ENCODE data around the gene GBF1.
A peak's percentile ranks its signal among the peaks of the same experiment; 100 is the strongest.

The GBF1 gene

GRCh38 chr10:102225646-102226541, 19.4 kb upstream of the GBF1 start, which contains the start of gene ELOVL3:
Gene ELOVL3, plus strand, starts transcription at chr10:102226299. Its CDS starts 250 bp downstream, at chr10:102226549.
- H3K4ac ChIP-seq (ENCODE audit: low read length), result no peak within 1 kb of the TSS
- H3K27me3 ChIP-seq (ENCODE audit: control insufficient read depth in 3 of 3, insufficient read depth in 3 of 3, low read depth in 1 of 3, low read length in 3 of 3), result peaks cover 5 to 55% (median 50%) of the 10 kb centered on the region in 3 experiments
- peaks cover 8 to 10% of the 10 kb centered on the region in 2 donors for H3K4me1 ChIP-seq (ENCODE audit: control insufficient read depth in 2 of 2, insufficient read depth in 1 of 2, low read depth in 1 of 2, low read length in 2 of 2)
- H2BK15ac ChIP-seq (ENCODE audit: low read length), result no peak within 1 kb of the TSS
- no peak within 1 kb of the TSS for H2BK12ac ChIP-seq (ENCODE audit: low read length)
- H2AFZ ChIP-seq (ENCODE audit: low read length), result peak within 1 kb of the TSS; percentile 89
- H3K36me3 ChIP-seq (replicated peaks in 1 of 2; ENCODE audit: control insufficient read depth in 2 of 2, insufficient read depth in 2 of 2, low read length in 2 of 2), result no peaks in the 10 kb centered on the region
- H2AK5ac ChIP-seq (ENCODE audit: low read depth, low read length), result no peak within 1 kb of the TSS
- peak within 1 kb of the TSS; percentile 46 to 51 for H3K4me3 ChIP-seq (ENCODE audit: low read length in 2 of 2)
- H3K79me1 ChIP-seq (ENCODE audit: low read depth, low read length), result no peaks in the 10 kb centered on the region
- H4K8ac ChIP-seq (ENCODE audit: low read depth, low read length), result no peak within 1 kb of the TSS
- H2BK120ac ChIP-seq (ENCODE audit: low read depth, low read length), result no peak within 1 kb of the TSS
- no peak within 1 kb of the TSS for H4K91ac ChIP-seq (ENCODE audit: low read depth, low read length, poor library complexity)
- H3K9me3 ChIP-seq (replicated peaks in 1 of 2; ENCODE audit: control insufficient read depth in 2 of 2, insufficient read depth in 1 of 2, low read depth in 1 of 2, low read length in 2 of 2), result peaks cover 0 to 3% of the 10 kb centered on the region in 2 donors
- DNase-seq (ENCODE audit: low spot score), result peak; percentile 88
- H3K23ac ChIP-seq (ENCODE audit: low read depth, low read length, poor library complexity), result no peak within 1 kb of the TSS
- peak within 1 kb of the TSS; percentile 68 for H3K18ac ChIP-seq (ENCODE audit: low read length)
- H2BK5ac ChIP-seq (ENCODE audit: low read length), result no peak within 1 kb of the TSS
- H3K27ac ChIP-seq (replicated peaks; ENCODE audit: low read length), result no peak within 1 kb of the TSS
- H3K9ac ChIP-seq (ENCODE audit: low read depth, low read length, poor library complexity), result peak within 1 kb of the TSS; percentile 17
- WGBS, 2 donors (ENCODE audit: extremely low coverage in 2 of 2, insufficient read length in 2 of 2, insufficient replicate concordance in 1 of 2), result 100% methylated on average over 1 of the region's 47 CpGs; no CpG with 5 or more reads in 1 of the 2 donors
- peak within 1 kb of the TSS; percentile 46 for H3K4me2 ChIP-seq (ENCODE audit: insufficient read depth, low read length, poor library complexity, severe bottlenecking)
- H3K14ac ChIP-seq (ENCODE audit: low read length), result no peak within 1 kb of the TSS

GRCh38 chr10:102226542-102226870, 18.8 kb upstream of the GBF1 start:
- Histone ChIP-seq H3K27me3 (ENCODE audit: control insufficient read depth in 3 of 3, insufficient read depth in 3 of 3, low read depth in 1 of 3, low read length in 3 of 3) (peaks cover 10 to 61% (median 53%) of the 10 kb centered on the region in 3 experiments), H3K79me1 (ENCODE audit: low read depth, low read length) (no peaks in the 10 kb centered on the region), H3K36me3 (replicated peaks in 1 of 2; ENCODE audit: control insufficient read depth in 2 of 2, insufficient read depth in 2 of 2, low read length in 2 of 2) (no peaks in the 10 kb centered on the region), H3K14ac (ENCODE audit: low read length) (no peak overlapping the region), H3K4me3 (ENCODE audit: low read length in 2 of 2) (peak overlapping the region; percentile 33 to 46), H4K8ac (ENCODE audit: low read depth, low read length) (no peak overlapping the region), H3K9ac (ENCODE audit: low read depth, low read length, poor library complexity) (no peak overlapping the region), H2BK15ac (ENCODE audit: low read length) (no peak overlapping the region), H3K4ac (ENCODE audit: low read length) (no peak overlapping the region), H2BK12ac (ENCODE audit: low read length) (no peak overlapping the region), H2BK120ac (ENCODE audit: low read depth, low read length) (no peak overlapping the region), H3K4me1 (ENCODE audit: control insufficient read depth in 2 of 2, insufficient read depth in 1 of 2, low read depth in 1 of 2, low read length in 2 of 2) (peaks cover 10% of the 10 kb centered on the region in 2 donors), H2AK5ac (ENCODE audit: low read depth, low read length) (no peak overlapping the region), H3K27ac (replicated peaks; ENCODE audit: low read length) (no peak overlapping the region), H4K91ac (ENCODE audit: low read depth, low read length, poor library complexity) (no peak overlapping the region), H2AFZ (ENCODE audit: low read length) (peak overlapping the region; percentile 89), H3K9me3 (replicated peaks in 1 of 2; ENCODE audit: control insufficient read depth in 2 of 2, insufficient read depth in 1 of 2, low read depth in 1 of 2, low read length in 2 of 2) (peaks cover 0 to 3% of the 10 kb centered on the region in 2 donors), H2BK5ac (ENCODE audit: low read length) (no peak overlapping the region), H3K4me2 (ENCODE audit: insufficient read depth, low read length, poor library complexity, severe bottlenecking) (peak overlapping the region; percentile 39), H3K23ac (ENCODE audit: low read depth, low read length, poor library complexity) (no peak overlapping the region), H3K18ac (ENCODE audit: low read length) (no peak overlapping the region)
- no CpG with 5 or more reads among the region's 8 CpGs for WGBS, 2 donors (ENCODE audit: extremely low coverage in 2 of 2, insufficient read length in 2 of 2, insufficient replicate concordance in 1 of 2)
- DNase-seq (ENCODE audit: low spot score), result no peak

- H2BK5ac ChIP-seq (ENCODE audit: low read length), result no peak overlapping the region
- no peak overlapping the region for H4K91ac ChIP-seq (ENCODE audit: low read depth, low read length, poor library complexity)
- H3K9me3 ChIP-seq (replicated peaks in 1 of 2; ENCODE audit: control insufficient read depth in 2 of 2, insufficient read depth in 1 of 2, low read depth in 1 of 2, low read length in 2 of 2), result peaks cover 0 to 3% of the 10 kb centered on the region in 2 donors
- H2AFZ ChIP-seq (ENCODE audit: low read length), result no peak overlapping the region
- H3K27me3 ChIP-seq (ENCODE audit: control insufficient read depth in 3 of 3, insufficient read depth in 3 of 3, low read depth in 1 of 3, low read length in 3 of 3), result peaks cover 16 to 67% (median 58%) of the 10 kb centered on the region in 3 experiments
- H2BK12ac ChIP-seq (ENCODE audit: low read length), result no peak overlapping the region
- no peak for DNase-seq (ENCODE audit: low spot score)
- H3K4me1 ChIP-seq (ENCODE audit: control insufficient read depth in 2 of 2, insufficient read depth in 1 of 2, low read depth in 1 of 2, low read length in 2 of 2), result peaks cover 10% of the 10 kb centered on the region in 2 donors
- no peak overlapping the region for H3K4ac ChIP-seq (ENCODE audit: low read length)
- H3K4me2 ChIP-seq (ENCODE audit: insufficient read depth, low read length, poor library complexity, severe bottlenecking), result no peak overlapping the region
- no CpG with 5 or more reads among the region's 8 CpGs for WGBS, 2 donors (ENCODE audit: extremely low coverage in 2 of 2, insufficient read length in 2 of 2, insufficient replicate concordance in 1 of 2)
- H3K14ac ChIP-seq (ENCODE audit: low read length), result no peak overlapping the region
- H3K27ac ChIP-seq (replicated peaks; ENCODE audit: low read length), result no peak overlapping the region
- no peaks in the 10 kb centered on the region for H3K79me1 ChIP-seq (ENCODE audit: low read depth, low read length)
- H2AK5ac ChIP-seq (ENCODE audit: low read depth, low read length), result no peak overlapping the region
- no peak overlapping the region for H2BK15ac ChIP-seq (ENCODE audit: low read length)
- H3K18ac ChIP-seq (ENCODE audit: low read length), result no peak overlapping the region
- H3K9ac ChIP-seq (ENCODE audit: low read depth, low read length, poor library complexity), result no peak overlapping the region
- no peak overlapping the region for H2BK120ac ChIP-seq (ENCODE audit: low read depth, low read length)
- H3K36me3 ChIP-seq (replicated peaks in 1 of 2; ENCODE audit: control insufficient read depth in 2 of 2, insufficient read depth in 2 of 2, low read length in 2 of 2), result no peaks in the 10 kb centered on the region
- H3K23ac ChIP-seq (ENCODE audit: low read depth, low read length, poor library complexity), result no peak overlapping the region
- no peak overlapping the region for H4K8ac ChIP-seq (ENCODE audit: low read depth, low read length)
- H3K4me3 ChIP-seq (ENCODE audit: low read length in 2 of 2), result no peak overlapping the region
Measured at GRCh38 chr10:102227050-102227449, 18.3 kb upstream of the GBF1 start.

GRCh38 chr10:102229810-102230263, 15.5 kb upstream of the GBF1 start:
- peaks cover 16 to 83% (median 79%) of the 10 kb centered on the region in 3 experiments for H3K27me3 ChIP-seq (ENCODE audit: control insufficient read depth in 3 of 3, insufficient read depth in 3 of 3, low read depth in 1 of 3, low read length in 3 of 3)
- no CpG with 5 or more reads among the region's 24 CpGs for WGBS, 2 donors (ENCODE audit: extremely low coverage in 2 of 2, insufficient read length in 2 of 2, insufficient replicate concordance in 1 of 2)
- peak overlapping the region; percentile 94 for H2AFZ ChIP-seq (ENCODE audit: low read length)

More at GRCh38 chr10:102229810-102230263, 15.5 kb upstream of the GBF1 start:
- Histone ChIP-seq H3K36me3 (replicated peaks in 1 of 2; ENCODE audit: control insufficient read depth in 2 of 2, insufficient read depth in 2 of 2, low read length in 2 of 2) (no peaks in the 10 kb centered on the region), H3K27ac (replicated peaks; ENCODE audit: low read length) (no peak overlapping the region), H2BK12ac (ENCODE audit: low read length) (no peak overlapping the region), H3K23ac (ENCODE audit: low read depth, low read length, poor library complexity) (no peak overlapping the region), H2BK120ac (ENCODE audit: low read depth, low read length) (no peak overlapping the region), H3K18ac (ENCODE audit: low read length) (peak overlapping the region; percentile 50), H2BK15ac (ENCODE audit: low read length) (no peak overlapping the region), H3K4ac (ENCODE audit: low read length) (no peak overlapping the region), H3K79me1 (ENCODE audit: low read depth, low read length) (no peaks in the 10 kb centered on the region), H3K4me1 (ENCODE audit: control insufficient read depth in 2 of 2, insufficient read depth in 1 of 2, low read depth in 1 of 2, low read length in 2 of 2) (peaks cover 10 to 12% of the 10 kb centered on the region in 2 donors), H4K8ac (ENCODE audit: low read depth, low read length) (no peak overlapping the region), H2BK5ac (ENCODE audit: low read length) (no peak overlapping the region), H3K9me3 (replicated peaks in 1 of 2; ENCODE audit: control insufficient read depth in 2 of 2, insufficient read depth in 1 of 2, low read depth in 1 of 2, low read length in 2 of 2) (peaks cover 0 to 3% of the 10 kb centered on the region in 2 donors), H2AK5ac (ENCODE audit: low read depth, low read length) (peak overlapping the region; percentile 10), H4K91ac (ENCODE audit: low read depth, low read length, poor library complexity) (no peak overlapping the region), H3K4me2 (ENCODE audit: insufficient read depth, low read length, poor library complexity, severe bottlenecking) (peak overlapping the region; percentile 96), H3K14ac (ENCODE audit: low read length) (no peak overlapping the region), H3K9ac (ENCODE audit: low read depth, low read length, poor library complexity) (no peak overlapping the region), H3K4me3 (ENCODE audit: low read length in 2 of 2) (peak overlapping the region; percentile 11 to 74)
- DNase-seq (ENCODE audit: low spot score), result peak; percentile 76
